K562 (cell line): ENCODE measurements around the gene STUB1. TPM values are rescaled to one million over a fixed set of nuclear protein-coding genes. Genes with fewer than 3 reads are reported as not detected.

ENCODE experiments used
- ATAC-seq: fragments of 200-7000 bp; cut with Tn5 transposase; 3 replicates; pipeline ENCODE4 v1.9.1; 2020; ENCODE audit warnings: moderate library complexity
- BruUV-seq: library from RNA; stranded (reverse); fragments of 400-500 nt; replicated peaks from 2 replicates; lab custom pipeline; 2021; lab: Mats Ljungman, UMichigan
- CTCF ChIA-PET: fragments of 300-600 bp; formaldehyde crosslinking; extraction: SDS; loops from one replicate; lab custom pipeline; 2021; ENCODE audit warnings: low intra/inter-chr PET ratio; lab: Yijun Ruan, JAX
- POLR2A ChIA-PET: fragments of 300-600, 350-650 bp; sonication (Branson Sonifier 250); formaldehyde crosslinking; extraction: SDS; loops from one replicate; lab custom pipeline; 2021; ENCODE audit warnings: antibody characterized with exemption, inconsistent platforms; lab: Yijun Ruan, JAX
- DNase-seq, 4 experiments: peaks; one replicate each; pipeline versions ENCODE4 v3.0.0 to v3.0.0-alpha.2; 2011 to 2018; ENCODE audit warnings: low spot score in 3 of 4, mixed read lengths in 3 of 4; ENCODE audit errors: extremely low read depth in 1 of 4
- FAIRE-seq: peaks from 2 replicates; lab custom pipeline; 2011; peaks lifted over from hg19 to GRCh38; lab: Jason Lieb, UNC
- H2AFZ ChIP-seq: 2 replicates; pipeline ENCODE4 v1.6.0; 2011; ENCODE audit warnings: low read depth, low read length, control low read depth, inconsistent platforms
- H3K27ac ChIP-seq: fragments of 200-600 bp; 3 replicates; pipeline ENCODE4 v1.8.0; 2011; ENCODE audit warnings: low read depth, mild to moderate bottlenecking, control low read depth, inconsistent platforms, low read length, moderate library complexity, mixed read lengths; ENCODE audit errors: extremely low read depth
- H3K27me3 ChIP-seq, 2 experiments: fragments of 300-600 bp in 1 of 2; 2 replicates in 1 of 2; 3 replicates in 1 of 2; pipeline versions ENCODE4 v1.6.0 to v1.8.0; 2011; ENCODE audit warnings: inconsistent platforms in 2 of 2, low read length in 2 of 2, mild to moderate bottlenecking in 1 of 2, mixed read lengths in 1 of 2, moderate library complexity in 1 of 2; ENCODE audit not compliant: control insufficient read depth in 2 of 2, insufficient read depth in 2 of 2
- H3K36me3 ChIP-seq: fragments of 300-600 bp; 3 replicates; pipeline ENCODE4 v1.8.0; 2011; ENCODE audit warnings: mild to moderate bottlenecking, low read length, inconsistent platforms; ENCODE audit not compliant: control insufficient read depth, insufficient read depth
- H3K4me1 ChIP-seq, 2 experiments: fragments of 200-600 bp in 1 of 2; replicated peaks in 1 of 2; 2 replicates in 1 of 2; 3 replicates in 1 of 2; pipeline versions ENCODE4 v1.5.1 to v1.8.0; 2011; ENCODE audit warnings: inconsistent platforms in 2 of 2, low read length in 2 of 2, mild to moderate bottlenecking in 1 of 2, mixed read lengths in 1 of 2, moderate library complexity in 1 of 2; ENCODE audit not compliant: control insufficient read depth in 2 of 2, insufficient read depth in 2 of 2
- H3K4me2 ChIP-seq: 2 replicates; pipeline ENCODE4 v1.6.1; 2011; ENCODE audit warnings: low read length, control low read depth, inconsistent platforms, mixed read lengths; ENCODE audit not compliant: insufficient read depth
- H3K4me3 ChIP-seq: fragments of 200-600 bp; sonication (generic), shearing (Covaris generic); 2 replicates; pipeline ENCODE4 v1.5.1; 2016; ENCODE audit warnings: control low read depth, inconsistent platforms
- H3K79me2 ChIP-seq: fragments of 200-600 bp; 3 replicates; pipeline ENCODE4 v1.8.0; 2011; ENCODE audit warnings: low read length, inconsistent platforms; ENCODE audit not compliant: control insufficient read depth, insufficient read depth
- H3K9ac ChIP-seq, 2 experiments: 2 replicates each; pipeline versions ENCODE4 v1.6.0 to v1.6.1; 2011; ENCODE audit warnings: low read depth in 2 of 2, low read length in 2 of 2, control low read depth in 1 of 2, inconsistent platforms in 1 of 2, mild to moderate bottlenecking in 1 of 2, mixed read lengths in 1 of 2; ENCODE audit not compliant: insufficient read depth in 1 of 2
- H3K9me1 ChIP-seq: one replicate; pipeline ENCODE4 v1.6.0; 2011; ENCODE audit warnings: inconsistent platforms, mild to moderate bottlenecking, low read length, moderate library complexity; ENCODE audit not compliant: control insufficient read depth, insufficient read depth
- H3K9me3 ChIP-seq: replicated peaks from 2 replicates; pipeline ENCODE4 v1.5.1; 2011; ENCODE audit warnings: low read depth, low read length, inconsistent platforms; ENCODE audit not compliant: control insufficient read depth, insufficient read depth
- H4K20me1 ChIP-seq: replicated peaks from 2 replicates; pipeline ENCODE4 v1.6.1; 2011; ENCODE audit warnings: low read length, inconsistent platforms, mixed read lengths; ENCODE audit not compliant: control insufficient read depth, insufficient read depth
- ILK ChIP-seq: fragments of 450-650 bp; IDR thresholded peaks from 2 replicates; pipeline ENCODE4 v1.6.1; 2016; ENCODE audit warnings: missing genetic modification characterization, low read depth, mild to moderate bottlenecking, missing compliant biosample characterization, moderate library complexity, borderline replicate concordance
- NFXL1 ChIP-seq: fragments of 450-650 bp; formaldehyde crosslinking; IDR thresholded peaks from 2 replicates; pipeline ENCODE4 v1.4.0; 2021; ENCODE audit warnings: mild to moderate bottlenecking
- SPI1 ChIP-seq: IDR thresholded peaks from 2 replicates; pipeline ENCODE4 v1.6.1; 2011; ENCODE audit warnings: low read depth, low read length, control low read depth, borderline replicate concordance
- WGBS: fragments of 100-300 bp; shearing (Covaris generic); methylation state at CpG from one replicate; pipeline ENCODE4 v1.1.6; 2016; ENCODE audit warnings: low coverage, mixed read lengths; ENCODE audit not compliant: insufficient coverage; ENCODE audit errors: missing lambda C conversion rate; 5-methylcytosine and 5-hydroxymethylcytosine counted together
- in situ Hi-C: fragments of 300-500 bp; cut with MboI; formaldehyde crosslinking; loops from 4 replicates; pipeline ENCODE4 v1.15.0; 2018; ENCODE audit warnings: inconsistent platforms, mixed read lengths
- intact Hi-C: fragments of 100-400 bp; cut with micrococcal nuclease; formaldehyde crosslinking; loops from 2 replicates; pipeline ENCODE4 v1.14.2; 2022
- polyA plus RNA-seq, 8 experiments: library from polyadenylated mRNA; depleted of rRNA in 4 of 8; stranded (reverse) in 5 of 8; unstranded in 3 of 8; fragments of >200 nt; fragmentation: Nextera tagmentation in 2 of 8; fragmentation: Illumina TruSeq in 1 of 8; extraction: Ambion mirVana in 2 of 8; extraction: Trizol in 1 of 8; gene quantifications; 2 replicates each; pipeline versions ENCODE4 v1.2.1 to v1.2.3, GENCODE V29; 2011 to 2014; ENCODE audit warnings: inconsistent platforms in 1 of 8, missing spikeins in 1 of 8
- total RNA-seq, 7 experiments: library from RNA; depleted of rRNA in 6 of 7; stranded (reverse); fragments of >200 nt in 6 of 7; fragmentation: Illumina TruSeq in 2 of 7; extraction: Trizol in 2 of 7; gene quantifications; 2 replicates each; pipeline versions ENCODE4 v1.2.1 to v1.2.3, GENCODE V29; 2011 to 2021; ENCODE audit warnings: low replicate concordance in 1 of 7

Gene STUB1
- total and polyA plus RNA-seq, 9 of the 15 experiments (the other 6 are each of a cell fraction or from before 2014, with no cell fraction given), result 10.6 to 251 (median 152) TPM

- POLR2A ChIA-PET, result no interaction called here
- BruUV-seq, result no TSS peak
- CTCF ChIA-PET, result no interaction called here
- intact Hi-C loops, result loop anchor here (2.0 to 5.0 kb wide), 2 partner anchors 15 to 93 kb away; no protein-coding TSS in a partner anchor
- DNase-seq (no peak), ATAC-seq (no peak)
- Histone ChIP-seq H3K4me1 (peaks cover 8 to 81% of the 10 kb centered on the region in 2 experiments; a peak in 4 of 5 replicates), H3K4me2 (no peak overlapping the region), H3K36me3 (peaks cover 19% of the 10 kb centered on the region; the same call in 2 of the 3 replicates)
- TF ChIP-seq ILK (no peak), NFXL1 (CRISPR knock-in tag) (no peak), SPI1 (0 out of 2 replicates have a peak, but pooled peaks have one; percentile 13)
- TF ChIP-seq, all 486 proteins: peak for 1
- WGBS, result 83% methylated on average over 9 of the region's 11 CpGs
- no peak for FAIRE-seq
- Histone ChIP-seq H3K4me3 (no peak overlapping the region), H4K20me1 (peaks cover 9% of the 10 kb centered on the region; the same call in 1 of the 2 replicates), H2AFZ (peak overlapping the region; percentile 68), H3K79me2 (peaks cover 14% of the 10 kb centered on the region), H3K9ac (no peak overlapping the region), H3K9me3 (no peaks in the 10 kb centered on the region), H3K27ac (no peak overlapping the region), H3K27me3 (no peaks in the 10 kb centered on the region), H3K9me1 (peaks cover 1% of the 10 kb centered on the region)
- in situ Hi-C loops, result loop anchor here (5.0 to 10.0 kb wide), 2 partner anchors 73 to 341 kb away; partner anchors contain the start of genes CHTF18 and RPUSD1
Measured at GRCh38 chr16:714079-714478, 33.9 kb downstream of the STUB1 start.
